ENCODE measurements around the gene VRK3.
"Not testable (repeated sequence)": the region's sequence is repeated elsewhere in the genome, so short reads cannot be mapped to it uniquely, and the experiment has no call there.

The VRK3 gene

GRCh38 chr19:50053119-50053518 lies 27.9 kb upstream of the VRK3 start:
- H3K4me2 ChIP-seq (ENCODE audit: insufficient read depth, low read length) = no peak overlapping the region
- no peak overlapping the region for H3K4me3 ChIP-seq (ENCODE audit: low read depth in 1 of 2, low read length in 2 of 2)
- TF ChIP-seq CTCF (IDR thresholded peaks at IDR 0.05; ENCODE audit: borderline replicate concordance, extremely low read depth, low read length, poor library complexity, severe bottlenecking) (no peak), EZH2 (IDR thresholded peaks at IDR 0.05; ENCODE audit: borderline replicate concordance, low read depth, low read length, severe bottlenecking) (no peak)
- no peak overlapping the region for H2AFZ ChIP-seq (ENCODE audit: low read depth, low read length)
- H3K36me3 ChIP-seq (ENCODE audit: insufficient read depth, low read length) = peaks cover 8% of the 10 kb centered on the region
- peaks cover 4% of the 10 kb centered on the region; the same call in 1 of the 2 replicates for H4K20me1 ChIP-seq (ENCODE audit: insufficient read depth, low read length)
- no peak overlapping the region for H3K27ac ChIP-seq (ENCODE audit: low read length)
- H3K9ac ChIP-seq (ENCODE audit: low read depth, low read length) = no peak overlapping the region
- no peak for DNase-seq
- H3K27me3 ChIP-seq (ENCODE audit: insufficient read depth, low read length, poor library complexity) = no peaks in the 10 kb centered on the region
- no peaks in the 10 kb centered on the region for H3K79me2 ChIP-seq (ENCODE audit: insufficient read depth, low read length)
- ATAC-seq (ENCODE audit: insufficient read depth, low read depth) = no peak
- H3K9me3 ChIP-seq (ENCODE audit: insufficient read depth, low read length, severe bottlenecking) = peaks cover under 1% of the 10 kb centered on the region
- no peaks in the 10 kb centered on the region for H3K4me1 ChIP-seq (ENCODE audit: insufficient read depth, low read length)

DNA sequence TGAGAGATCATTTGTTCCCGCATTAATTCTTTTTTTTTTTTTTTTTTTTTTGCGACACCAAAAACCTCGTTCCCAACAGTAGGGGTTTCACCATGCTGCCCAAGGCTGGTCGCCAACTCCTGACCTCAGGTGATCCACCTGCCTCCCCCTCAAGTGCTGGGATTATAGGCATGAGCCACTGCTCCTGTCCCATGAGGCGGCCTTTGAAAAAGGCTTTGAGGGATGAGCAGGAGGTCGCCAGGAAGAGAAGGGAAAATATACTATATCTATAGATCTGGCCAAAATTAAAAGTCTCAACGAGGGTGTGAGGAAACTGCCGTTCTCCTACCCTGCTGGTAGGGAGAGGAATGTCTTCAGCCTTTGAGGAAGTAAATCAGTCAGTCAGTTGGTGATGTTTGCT lies 26.8 kb upstream of the VRK3 start:
- no peak overlapping the region for H3K4me3 ChIP-seq (ENCODE audit: low read depth in 1 of 2, low read length in 2 of 2)
- H3K36me3 ChIP-seq (ENCODE audit: insufficient read depth, low read length) = peaks cover 19% of the 10 kb centered on the region
- peaks cover 4% of the 10 kb centered on the region; the same call in 1 of the 2 replicates for H4K20me1 ChIP-seq (ENCODE audit: insufficient read depth, low read length)
- no peak for DNase-seq
- H3K79me2 ChIP-seq (ENCODE audit: insufficient read depth, low read length) = no peaks in the 10 kb centered on the region
- no peaks in the 10 kb centered on the region for H3K9me3 ChIP-seq (ENCODE audit: insufficient read depth, low read length, severe bottlenecking)
- H3K27ac ChIP-seq (ENCODE audit: low read length) = no peak overlapping the region
- H3K9ac ChIP-seq (ENCODE audit: low read depth, low read length) = no peak overlapping the region
- ATAC-seq (ENCODE audit: insufficient read depth, low read depth) = no peak
- H3K4me2 ChIP-seq (ENCODE audit: insufficient read depth, low read length) = no peak overlapping the region
- no peak overlapping the region for H2AFZ ChIP-seq (ENCODE audit: low read depth, low read length)
- H3K27me3 ChIP-seq (ENCODE audit: insufficient read depth, low read length, poor library complexity) = no peaks in the 10 kb centered on the region
- no peaks in the 10 kb centered on the region for H3K4me1 ChIP-seq (ENCODE audit: insufficient read depth, low read length)
- TF ChIP-seq EZH2 (IDR thresholded peaks at IDR 0.05; ENCODE audit: borderline replicate concordance, low read depth, low read length, severe bottlenecking) (no peak), CTCF (IDR thresholded peaks at IDR 0.05; ENCODE audit: borderline replicate concordance, extremely low read depth, low read length, poor library complexity, severe bottlenecking) (no peak)

- H3K36me3 ChIP-seq (ENCODE audit: insufficient read depth, low read length) = peaks cover 25% of the 10 kb centered on the region
- not testable (repeated sequence) for H3K4me3 ChIP-seq (ENCODE audit: low read depth in 1 of 2, low read length in 2 of 2); H3K4me1 ChIP-seq (ENCODE audit: insufficient read depth, low read length); H2AFZ ChIP-seq (ENCODE audit: low read depth, low read length); DNase-seq; H3K27me3 ChIP-seq (ENCODE audit: insufficient read depth, low read length, poor library complexity); H3K4me2 ChIP-seq (ENCODE audit: insufficient read depth, low read length); H3K79me2 ChIP-seq (ENCODE audit: insufficient read depth, low read length); H3K9ac ChIP-seq (ENCODE audit: low read depth, low read length); H3K27ac ChIP-seq (ENCODE audit: low read length); ATAC-seq (ENCODE audit: insufficient read depth, low read depth); H4K20me1 ChIP-seq (ENCODE audit: insufficient read depth, low read length); H3K9me3 ChIP-seq (ENCODE audit: insufficient read depth, low read length, severe bottlenecking)
These were observed 26.2 kb upstream of the VRK3 start for GRCh38 chr19:50051228-50051895.

- TF ChIP-seq EZH2 (IDR thresholded peaks at IDR 0.05; ENCODE audit: borderline replicate concordance, low read depth, low read length, severe bottlenecking) = no peak
- TF ChIP-seq CTCF (IDR thresholded peaks at IDR 0.05; ENCODE audit: borderline replicate concordance, extremely low read depth, low read length, poor library complexity, severe bottlenecking) = no peak
- no peak overlapping the region for H3K4me2 ChIP-seq (ENCODE audit: insufficient read depth, low read length)
- H3K4me1 ChIP-seq (ENCODE audit: insufficient read depth, low read length) = no peaks in the 10 kb centered on the region
- no peaks in the 10 kb centered on the region for H3K27me3 ChIP-seq (ENCODE audit: insufficient read depth, low read length, poor library complexity)
- H2AFZ ChIP-seq (ENCODE audit: low read depth, low read length) = no peak overlapping the region
- H3K9me3 ChIP-seq (ENCODE audit: insufficient read depth, low read length, severe bottlenecking) = peaks cover 8% of the 10 kb centered on the region
- H3K27ac ChIP-seq (ENCODE audit: low read length) = no peak overlapping the region
- H3K4me3 ChIP-seq (ENCODE audit: low read depth in 1 of 2, low read length in 2 of 2) = no peak overlapping the region
- peaks cover 33% of the 10 kb centered on the region for H3K36me3 ChIP-seq (ENCODE audit: insufficient read depth, low read length)
- H3K9ac ChIP-seq (ENCODE audit: low read depth, low read length) = no peak overlapping the region
- ATAC-seq (ENCODE audit: insufficient read depth, low read depth) = no peak
- H4K20me1 ChIP-seq (ENCODE audit: insufficient read depth, low read length) = peaks cover 7% of the 10 kb centered on the region; the same call in 1 of the 2 replicates
- DNase-seq = peak; percentile 25
- H3K79me2 ChIP-seq (ENCODE audit: insufficient read depth, low read length) = no peaks in the 10 kb centered on the region
These were observed 25.4 kb upstream of the VRK3 start for GRCh38 chr19:50050406-50051227.
